NCI-H2196 (cell line): Measurements from ENCODE around the gene FFAR1.
A peak's percentile ranks its signal among the peaks of the same experiment; 100 is the strongest.

Source experiments
- DNase-seq: peaks from one replicate; lab custom pipeline; 2025; ENCODE audit not compliant: unreplicated experiment; lab: John Stamatoyannopoulos, UW

FFAR1 gene

GRCh38 chr19:35314858-35315470 is 32.7 kb upstream of the FFAR1 start:
- no peak for DNase-seq

GRCh38 chr19:35315883-35316282 is 31.8 kb upstream of the FFAR1 start:
- DNase-seq = no peak

GRCh38 chr19:35316560-35316959 is 31.1 kb upstream of the FFAR1 start:
- DNase-seq = no peak

GRCh38 chr19:35317464-35318043 is 30.1 kb upstream of the FFAR1 start:
- no peak for DNase-seq

- peak; percentile 34 for DNase-seq
These were observed 28.8 kb upstream of the FFAR1 start for GRCh38 chr19:35318679-35319448.

GRCh38 chr19:35320065-35320713 is 27.5 kb upstream of the FFAR1 start:
- no peak for DNase-seq

- DNase-seq = no peak
These were observed 26.4 kb upstream of the FFAR1 start for GRCh38 chr19:35321291-35321690.

GRCh38 chr19:35322014-35322413 is 25.7 kb upstream of the FFAR1 start:
- DNase-seq = no peak

- DNase-seq = no peak
These were observed 20.1 kb upstream of the FFAR1 start for GRCh38 chr19:35327642-35328041.

GRCh38 chr19:35328851-35329285 is 18.8 kb upstream of the FFAR1 start, which contains the start of gene CD22:
Gene CD22, plus strand, starts transcription at chr19:35329187. Its CDS starts 2,854 bp downstream, at chr19:35332041.
- no peak for DNase-seq

- no peak for DNase-seq
These were observed 18.4 kb upstream of the FFAR1 start for GRCh38 chr19:35329323-35329722.

- DNase-seq = no peak
These were observed 17.2 kb upstream of the FFAR1 start for GRCh38 chr19:35330475-35330874.

GRCh38 chr19:35331551-35332214 is 16.0 kb upstream of the FFAR1 start:
- no peak for DNase-seq

- no peak for DNase-seq
These were observed 14.9 kb upstream of the FFAR1 start for GRCh38 chr19:35332817-35333216.

- no peak for DNase-seq
These were observed 13.5 kb upstream of the FFAR1 start for GRCh38 chr19:35334144-35334753.

GRCh38 chr19:35336166-35336955 is 11.3 kb upstream of the FFAR1 start:
- no peak for DNase-seq

- DNase-seq = no peak
These were observed 10.4 kb upstream of the FFAR1 start for GRCh38 chr19:35337097-35337983.

GRCh38 chr19:35337984-35338296 is 9.8 kb upstream of the FFAR1 start:
- DNase-seq = no peak

GRCh38 chr19:35340431-35340830 is 7.3 kb upstream of the FFAR1 start:
- no peak for DNase-seq
